Cardiac fibroblast (primary cell): ENCODE measurements around the gene CCDC73.
"Not testable (repeated sequence)": the region's sequence is repeated elsewhere in the genome, so short reads cannot be mapped to it uniquely, and the experiment has no call there.

Source experiments
- DNase-seq, 2 donors: peaks; one replicate each; pipeline versions ENCODE4 v3.0.0 to v3.0.0-alpha.2; 2010; ENCODE audit warnings: low read depth in 2 of 2
- H3K4me3 ChIP-seq, 2 donors: replicated peaks in 1 of 2; 1 replicate in 1 of 2; 2 replicates in 1 of 2; pipeline ENCODE4 v1.5.1; 2011; ENCODE audit warnings: low read depth in 2 of 2, low read length in 2 of 2, mild to moderate bottlenecking in 2 of 2, moderate library complexity in 1 of 2
- TF ChIP-seq, protein P1 (sequence below): IDR thresholded peaks from one replicate; pipeline ENCODE4 v1.5.1; 2011; ENCODE audit warnings: low read depth, mild to moderate bottlenecking, low read length, inconsistent platforms

The CCDC73 gene

DNA sequence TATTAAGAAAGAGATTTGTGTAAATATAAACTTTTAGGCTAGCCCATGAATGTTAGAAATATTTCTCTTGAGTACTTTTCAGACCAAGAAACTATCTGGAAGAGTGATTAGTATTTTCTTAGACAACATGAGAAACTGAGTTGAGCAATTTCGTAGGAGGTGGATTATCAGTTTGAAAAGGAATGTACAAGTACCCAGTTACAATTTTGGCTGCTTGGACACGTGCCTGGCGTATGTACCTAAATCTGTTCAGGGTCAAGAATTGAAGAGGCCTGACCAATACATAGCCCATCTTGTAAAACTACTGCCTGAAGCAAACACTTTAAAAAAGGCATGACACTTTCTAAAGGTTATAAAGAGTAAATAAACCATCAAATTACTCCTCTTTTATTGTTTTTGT, 71.1 kb downstream of the CCDC73 start:
- DNase-seq: peak in 1 of 2 donors; percentile 3
- TF ChIP-seq, protein P1, sequence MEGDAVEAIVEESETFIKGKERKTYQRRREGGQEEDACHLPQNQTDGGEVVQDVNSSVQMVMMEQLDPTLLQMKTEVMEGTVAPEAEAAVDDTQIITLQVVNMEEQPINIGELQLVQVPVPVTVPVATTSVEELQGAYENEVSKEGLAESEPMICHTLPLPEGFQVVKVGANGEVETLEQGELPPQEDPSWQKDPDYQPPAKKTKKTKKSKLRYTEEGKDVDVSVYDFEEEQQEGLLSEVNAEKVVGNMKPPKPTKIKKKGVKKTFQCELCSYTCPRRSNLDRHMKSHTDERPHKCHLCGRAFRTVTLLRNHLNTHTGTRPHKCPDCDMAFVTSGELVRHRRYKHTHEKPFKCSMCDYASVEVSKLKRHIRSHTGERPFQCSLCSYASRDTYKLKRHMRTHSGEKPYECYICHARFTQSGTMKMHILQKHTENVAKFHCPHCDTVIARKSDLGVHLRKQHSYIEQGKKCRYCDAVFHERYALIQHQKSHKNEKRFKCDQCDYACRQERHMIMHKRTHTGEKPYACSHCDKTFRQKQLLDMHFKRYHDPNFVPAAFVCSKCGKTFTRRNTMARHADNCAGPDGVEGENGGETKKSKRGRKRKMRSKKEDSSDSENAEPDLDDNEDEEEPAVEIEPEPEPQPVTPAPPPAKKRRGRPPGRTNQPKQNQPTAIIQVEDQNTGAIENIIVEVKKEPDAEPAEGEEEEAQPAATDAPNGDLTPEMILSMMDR: no peak
- H3K4me3 ChIP-seq: no peak overlapping the region

DNA sequence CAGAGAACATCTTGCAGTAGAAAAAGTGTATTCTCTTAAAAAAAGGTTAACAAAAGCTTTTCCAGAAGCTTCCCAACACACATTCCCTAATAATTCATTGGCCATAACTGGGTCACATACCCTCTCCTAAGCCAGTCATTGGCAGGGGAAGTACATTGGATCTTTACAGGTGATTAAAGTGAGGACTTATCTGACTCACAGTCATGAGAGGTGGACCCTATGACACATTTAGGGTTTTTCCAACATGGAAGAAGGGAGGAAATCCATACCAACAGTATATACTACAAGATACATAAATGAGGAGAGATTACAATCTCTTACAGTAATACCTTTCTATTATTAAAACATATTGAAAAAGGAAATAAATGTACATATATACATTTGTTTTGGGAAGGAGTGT, 72.2 kb downstream of the CCDC73 start:
- H3K4me3 ChIP-seq: no peak overlapping the region
- no peak for DNase-seq
- TF ChIP-seq, protein P1: no peak

DNA sequence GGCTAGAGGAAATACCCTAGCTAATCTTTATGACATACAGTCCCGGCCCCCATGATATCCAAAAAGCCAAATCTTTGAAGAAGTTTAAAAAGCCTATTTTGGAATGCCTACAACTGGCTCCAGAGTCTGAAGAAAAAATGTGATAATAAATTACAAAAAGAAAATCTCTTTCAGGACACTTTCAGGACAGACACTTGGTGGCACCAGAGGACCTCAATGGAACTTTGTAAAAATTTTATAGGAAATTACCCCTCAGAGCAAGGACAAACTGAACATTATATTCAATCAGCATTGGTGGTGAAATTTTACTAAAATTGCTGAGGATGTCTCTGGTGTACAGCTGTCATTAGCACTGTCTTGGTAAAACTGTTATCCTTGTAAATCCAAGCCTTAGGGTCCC, 81.0 kb downstream of the CCDC73 start:
- peak; percentile 16 to 31 for DNase-seq
- no peak overlapping the region for H3K4me3 ChIP-seq
- TF ChIP-seq, protein P1: peak; percentile 33

DNA sequence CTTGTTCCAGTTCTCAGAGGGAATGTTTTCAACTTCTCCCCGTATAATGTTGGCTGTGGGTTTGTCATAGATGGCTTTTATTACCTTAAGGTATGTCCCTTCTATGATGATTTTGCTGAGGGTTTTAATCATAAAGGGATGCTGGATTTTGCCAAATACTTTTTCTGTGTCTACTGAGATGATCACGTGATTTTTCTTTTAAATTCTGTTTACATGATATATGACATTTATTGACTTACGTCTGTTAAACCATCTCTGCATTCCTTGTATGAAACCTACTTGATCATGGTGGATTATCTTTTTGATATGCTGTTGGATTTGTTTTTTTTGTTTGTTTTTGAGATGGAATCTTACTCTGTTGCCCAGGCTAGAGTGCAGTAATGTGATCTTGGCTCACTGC, 85.5 kb downstream of the CCDC73 start:
- DNase-seq, H3K4me3 ChIP-seq: not testable (repeated sequence)

DNA sequence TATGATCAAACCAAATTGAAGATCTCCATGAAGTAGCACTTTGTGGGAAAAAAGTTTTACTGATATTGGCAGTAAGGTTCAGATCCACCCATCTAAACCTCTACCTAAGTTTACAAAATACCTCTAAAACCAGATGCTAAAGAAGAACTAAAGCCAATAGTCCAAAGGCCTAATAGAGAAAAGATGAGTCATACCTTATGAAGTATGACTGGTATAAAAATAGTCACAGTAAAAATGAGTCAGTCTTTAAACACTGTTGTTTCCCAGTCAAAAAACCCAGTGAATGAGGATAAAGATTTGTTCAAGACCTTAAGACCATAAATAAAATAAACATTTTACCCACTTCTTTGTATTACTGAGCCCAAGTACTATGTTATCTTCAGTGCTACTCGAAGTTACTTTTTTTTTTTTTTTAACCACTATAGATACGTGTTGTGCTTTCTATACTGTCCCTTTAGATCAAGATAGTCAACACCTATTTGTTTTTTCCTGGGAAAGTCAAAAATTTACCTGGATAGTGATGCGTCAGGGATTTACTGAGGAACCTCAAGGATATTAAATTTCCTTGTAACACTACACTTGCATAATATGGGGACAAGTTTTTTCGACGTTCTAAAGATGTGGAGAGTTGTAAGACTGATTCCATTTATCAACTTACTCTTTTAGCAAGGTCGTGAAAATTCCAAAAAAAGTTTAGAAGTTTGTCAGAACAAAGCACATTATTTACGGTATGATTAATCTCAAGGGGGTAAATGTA, 87.3 kb downstream of the CCDC73 start:
- TF ChIP-seq, protein P1: no peak
- H3K4me3 ChIP-seq: no peak overlapping the region
- peak; percentile 52 to 80 for DNase-seq

DNA sequence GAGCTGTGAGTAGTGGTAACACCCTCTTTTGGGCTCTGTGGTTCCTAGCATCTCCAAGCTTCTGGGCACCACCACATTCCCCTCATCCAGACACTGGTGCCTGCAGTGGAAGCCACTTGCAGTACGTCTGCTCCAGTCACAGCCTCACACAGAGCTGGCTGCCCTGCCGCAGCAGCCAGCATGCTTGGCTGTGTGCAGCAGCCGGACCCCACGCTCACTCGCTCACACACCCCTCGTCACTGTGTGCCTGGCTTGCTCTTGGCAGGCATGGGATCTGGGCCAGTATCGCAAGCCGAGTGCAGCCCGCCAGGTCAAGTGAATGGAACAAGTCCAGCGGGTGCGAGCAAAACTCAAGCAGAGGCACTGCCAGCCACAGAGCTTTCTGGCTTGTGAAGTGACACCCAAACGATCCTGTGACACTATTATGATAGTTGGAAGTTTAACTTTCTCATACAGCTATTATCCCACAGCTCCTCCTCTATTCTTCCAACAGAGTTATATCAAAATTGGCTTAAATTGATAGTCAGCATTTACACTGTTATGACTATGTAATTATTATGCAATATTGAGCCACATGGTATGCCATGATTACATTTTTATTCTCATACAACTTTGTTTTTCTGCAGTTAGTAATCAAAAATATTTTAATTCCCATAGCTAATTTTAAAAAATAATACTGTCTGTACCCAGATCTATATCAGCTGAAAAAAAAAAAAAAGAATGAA, 89.0 kb downstream of the CCDC73 start:
- DNase-seq: no peak
- no peak overlapping the region for H3K4me3 ChIP-seq
- TF ChIP-seq, protein P1: no peak

DNA sequence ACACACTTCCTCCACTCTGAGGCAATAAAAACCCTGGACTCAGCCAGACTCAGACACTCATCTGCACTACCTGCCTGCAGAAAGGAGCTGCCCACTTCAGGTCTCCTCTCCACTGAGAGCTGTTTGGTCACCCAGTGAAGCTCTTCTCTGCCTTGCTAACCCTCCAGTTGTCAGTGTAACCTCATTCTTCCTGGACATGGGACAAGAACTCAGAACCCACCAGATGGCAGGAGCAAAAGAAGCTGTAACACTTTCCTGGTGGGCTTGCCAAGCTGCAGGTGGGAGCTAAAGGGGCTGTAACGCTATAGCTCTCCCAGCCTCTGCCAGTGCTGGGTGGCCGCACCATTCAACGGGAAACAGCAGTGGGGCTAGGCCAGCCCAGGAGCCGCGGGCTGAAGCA, 89.7 kb downstream of the CCDC73 start:
- no peak overlapping the region for H3K4me3 ChIP-seq
- TF ChIP-seq, protein P1: no peak
- DNase-seq: no peak
